ENCODE results near the gene CCT7. TPM values are rescaled to one million over a fixed set of nuclear protein-coding genes. Genes with fewer than 3 reads are reported as not detected.

Gene CCT7
- total RNA-seq, 1 experiment from 2014 or later, result 319 TPM

DNA sequence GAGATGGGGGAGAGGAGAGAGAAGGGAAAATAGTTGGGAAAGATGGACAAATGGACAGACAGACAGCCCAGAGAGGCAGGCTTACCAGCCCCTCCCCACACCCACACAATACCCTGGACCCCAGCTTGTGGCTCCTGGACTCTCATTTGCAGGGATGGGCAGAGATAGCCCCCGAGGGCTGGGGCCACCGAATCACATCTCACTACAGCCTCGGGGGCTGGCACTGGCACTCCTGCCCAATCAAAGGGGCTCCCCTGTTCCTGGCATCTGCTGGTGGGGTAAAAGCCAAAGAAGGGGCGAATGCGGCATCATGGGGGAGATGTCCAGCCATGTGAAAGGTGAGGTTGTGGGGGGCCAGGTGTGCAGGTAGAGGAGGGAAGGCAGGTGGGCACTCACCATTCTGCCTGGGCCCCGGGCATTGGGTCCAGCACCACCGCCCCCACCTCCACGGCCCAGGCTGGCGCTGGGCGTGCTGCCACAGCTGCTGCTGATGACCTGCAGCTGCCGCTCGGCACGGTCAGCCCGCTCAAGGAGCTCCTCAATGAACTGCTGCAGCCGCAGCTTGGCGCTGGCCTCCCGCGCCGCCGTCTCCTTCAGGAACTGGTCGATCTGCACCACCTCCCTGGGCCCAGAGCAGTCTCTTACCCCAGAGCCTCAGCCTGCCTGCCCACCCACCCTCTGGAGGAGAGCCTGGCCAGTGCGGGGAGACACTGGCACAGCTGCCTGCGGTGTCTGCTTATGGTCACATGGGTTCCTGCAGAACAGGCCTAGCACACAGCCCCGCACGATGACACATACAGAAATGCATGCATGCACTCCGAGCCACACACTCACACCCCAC lies 32.2 kb downstream of the CCT7 start:
- DNase-seq, result no peak
- BruUV-seq (replicated peaks), result no TSS peak
- Histone ChIP-seq H4K20me1 (ENCODE audit: insufficient read depth) (peaks cover 4% of the 10 kb centered on the region; the same call in 1 of the 2 replicates), H3K9me2 (ENCODE audit: insufficient read depth) (no peaks in the 10 kb centered on the region), H3K36me3 (ENCODE audit: low read depth) (peaks cover 3% of the 10 kb centered on the region; the same call in 1 of the 2 replicates), H3K4me3 (no peak overlapping the region), H3K79me2 (ENCODE audit: low read depth) (no peaks in the 10 kb centered on the region), H3K27ac (no peak overlapping the region), H3F3A (ENCODE audit: insufficient read depth, low read depth) (no peaks in the 10 kb centered on the region), H3K4me2 (no peak overlapping the region), H3K27me3 (ENCODE audit: insufficient read depth, low read depth) (no peaks in the 10 kb centered on the region), H3K4me1 (replicated peaks; ENCODE audit: insufficient read depth) (no peaks in the 10 kb centered on the region), H2AFZ (no peak overlapping the region), H3K9me3 (ENCODE audit: insufficient read depth, low read depth) (no peaks in the 10 kb centered on the region)
- TF ChIP-seq EZH2 (IDR thresholded peaks at IDR 0.05; ENCODE audit: low read depth) (no peak), CTCF (conservative IDR thresholded peaks at IDR 0.05) (no peak)
- ChIA-PET POLR2A (ENCODE audit: unreplicated experiment) (no interaction called here), CTCF (no interaction called here)
- intact Hi-C loops (cut with micrococcal nuclease; ENCODE audit: unreplicated experiment), result no loop called here

- H2AFZ ChIP-seq, result no peak overlapping the region
- intact Hi-C loops (cut with micrococcal nuclease; ENCODE audit: unreplicated experiment), result no loop called here
- no peaks in the 10 kb centered on the region for H3F3A ChIP-seq (ENCODE audit: insufficient read depth, low read depth)
- ChIA-PET POLR2A (ENCODE audit: unreplicated experiment) (no interaction called here), CTCF (no interaction called here)
- no peaks in the 10 kb centered on the region for H3K79me2 ChIP-seq (ENCODE audit: low read depth)
- no peak overlapping the region for H3K27ac ChIP-seq
- H3K9me3 ChIP-seq (ENCODE audit: insufficient read depth, low read depth), result no peaks in the 10 kb centered on the region
- H3K36me3 ChIP-seq (ENCODE audit: low read depth), result peaks cover 3% of the 10 kb centered on the region; the same call in 1 of the 2 replicates
- no peak overlapping the region for H3K4me3 ChIP-seq
- H4K20me1 ChIP-seq (ENCODE audit: insufficient read depth), result peaks cover 4% of the 10 kb centered on the region; the same call in 1 of the 2 replicates
- no TSS peak for BruUV-seq (replicated peaks)
- H3K27me3 ChIP-seq (ENCODE audit: insufficient read depth, low read depth), result no peaks in the 10 kb centered on the region
- no peak for TF ChIP-seq EZH2 (IDR thresholded peaks at IDR 0.05; ENCODE audit: low read depth)
- no peak for TF ChIP-seq CTCF (conservative IDR thresholded peaks at IDR 0.05)
- H3K4me1 ChIP-seq (replicated peaks; ENCODE audit: insufficient read depth), result no peaks in the 10 kb centered on the region
- DNase-seq, result no peak
- no peak overlapping the region for H3K4me2 ChIP-seq
- H3K9me2 ChIP-seq (ENCODE audit: insufficient read depth), result no peaks in the 10 kb centered on the region
Observed at GRCh38 chr2:73267008-73267407, 32.9 kb downstream of the CCT7 start.

DNA sequence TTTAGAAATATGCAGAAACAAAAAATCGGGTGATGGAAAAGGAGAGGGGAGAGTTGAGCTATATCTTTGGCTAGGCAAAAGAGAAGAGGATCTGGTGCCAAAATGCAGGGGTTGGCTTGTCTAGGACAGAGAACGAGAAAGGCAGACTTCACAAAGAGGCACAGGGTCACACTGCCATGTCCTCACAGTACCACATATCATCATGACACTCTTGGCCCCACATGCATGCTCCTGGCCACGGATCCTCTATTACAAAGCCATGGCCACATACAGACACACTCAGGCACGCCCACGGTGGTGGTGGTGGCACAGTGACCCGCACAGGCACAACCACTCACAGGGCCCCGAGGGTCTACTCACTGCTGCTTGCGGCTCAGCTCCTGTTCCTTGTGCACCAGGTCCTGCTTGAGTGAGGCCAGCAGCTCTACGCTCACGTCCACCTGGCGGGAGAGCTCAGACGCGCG lies 34.3 kb downstream of the CCT7 start:
- Histone ChIP-seq H3K36me3 (ENCODE audit: low read depth) (peaks cover 4% of the 10 kb centered on the region), H3K9me2 (ENCODE audit: insufficient read depth) (no peaks in the 10 kb centered on the region), H3K27ac (no peak overlapping the region), H3K4me2 (no peak overlapping the region), H3K4me3 (no peak overlapping the region), H3K9me3 (ENCODE audit: insufficient read depth, low read depth) (no peaks in the 10 kb centered on the region), H3K79me2 (ENCODE audit: low read depth) (no peaks in the 10 kb centered on the region), H3F3A (ENCODE audit: insufficient read depth, low read depth) (no peaks in the 10 kb centered on the region), H2AFZ (no peak overlapping the region), H4K20me1 (ENCODE audit: insufficient read depth) (0 out of 2 replicates have a peak, but pooled peaks cover 4% of the 10 kb centered on the region), H3K27me3 (ENCODE audit: insufficient read depth, low read depth) (no peaks in the 10 kb centered on the region), H3K4me1 (replicated peaks; ENCODE audit: insufficient read depth) (no peaks in the 10 kb centered on the region)
- BruUV-seq (replicated peaks), result no TSS peak
- POLR2A ChIA-PET (ENCODE audit: unreplicated experiment), result no interaction called here
- intact Hi-C loops (cut with micrococcal nuclease; ENCODE audit: unreplicated experiment), result no loop called here
- CTCF ChIA-PET, result no interaction called here
- TF ChIP-seq EZH2 (IDR thresholded peaks at IDR 0.05; ENCODE audit: low read depth) (no peak), CTCF (conservative IDR thresholded peaks at IDR 0.05) (no peak)
- DNase-seq, result no peak
